Measurements from ENCODE around the gene ERVMER34-1.

ERVMER34-1 gene, protein sequence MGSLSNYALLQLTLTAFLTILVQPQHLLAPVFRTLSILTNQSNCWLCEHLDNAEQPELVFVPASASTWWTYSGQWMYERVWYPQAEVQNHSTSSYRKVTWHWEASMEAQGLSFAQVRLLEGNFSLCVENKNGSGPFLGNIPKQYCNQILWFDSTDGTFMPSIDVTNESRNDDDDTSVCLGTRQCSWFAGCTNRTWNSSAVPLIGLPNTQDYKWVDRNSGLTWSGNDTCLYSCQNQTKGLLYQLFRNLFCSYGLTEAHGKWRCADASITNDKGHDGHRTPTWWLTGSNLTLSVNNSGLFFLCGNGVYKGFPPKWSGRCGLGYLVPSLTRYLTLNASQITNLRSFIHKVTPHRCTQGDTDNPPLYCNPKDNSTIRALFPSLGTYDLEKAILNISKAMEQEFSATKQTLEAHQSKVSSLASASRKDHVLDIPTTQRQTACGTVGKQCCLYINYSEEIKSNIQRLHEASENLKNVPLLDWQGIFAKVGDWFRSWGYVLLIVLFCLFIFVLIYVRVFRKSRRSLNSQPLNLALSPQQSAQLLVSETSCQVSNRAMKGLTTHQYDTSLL

DNA sequence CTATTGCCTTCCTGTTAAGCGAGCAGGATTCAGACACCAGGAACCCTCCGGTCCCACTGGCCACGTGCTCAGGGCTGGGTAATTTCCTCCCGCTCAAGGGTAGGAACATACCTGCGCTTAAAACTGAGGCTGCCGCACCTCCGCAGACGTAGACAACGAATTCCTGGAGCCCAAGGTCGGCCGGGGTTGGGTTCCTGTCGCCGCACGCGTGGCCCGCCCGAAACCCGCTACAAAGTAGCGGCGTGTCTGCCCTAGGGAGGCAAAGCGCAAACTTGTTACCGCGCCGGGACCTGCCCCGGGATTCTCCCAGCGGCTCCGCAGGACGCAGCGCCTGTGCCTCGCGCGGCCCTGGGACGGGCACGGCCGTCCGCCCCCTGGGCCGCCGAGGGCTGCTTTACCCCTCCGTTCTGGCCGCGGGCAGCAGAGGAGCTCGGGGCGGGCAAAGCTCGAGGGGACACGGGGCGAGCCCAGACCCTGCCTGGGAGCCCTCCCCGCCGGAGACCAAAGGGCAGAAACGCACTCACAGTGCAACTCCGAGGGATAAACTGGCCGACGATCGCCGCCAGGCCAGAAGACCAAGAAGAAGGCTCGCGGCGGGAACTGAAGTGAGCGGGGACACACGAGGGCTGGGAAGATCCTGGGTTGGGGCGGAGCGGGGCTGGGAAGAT is at the start of gene ERVMER34-1:
TSS of gene ERVMER34-1 (minus strand) at position 607 of the 668 bp plus-strand sequence. CDS start 5,905 bp downstream, outside the sequence.
- peak in 1 of 2 donors; percentile 2 for DNase-seq

DNA sequence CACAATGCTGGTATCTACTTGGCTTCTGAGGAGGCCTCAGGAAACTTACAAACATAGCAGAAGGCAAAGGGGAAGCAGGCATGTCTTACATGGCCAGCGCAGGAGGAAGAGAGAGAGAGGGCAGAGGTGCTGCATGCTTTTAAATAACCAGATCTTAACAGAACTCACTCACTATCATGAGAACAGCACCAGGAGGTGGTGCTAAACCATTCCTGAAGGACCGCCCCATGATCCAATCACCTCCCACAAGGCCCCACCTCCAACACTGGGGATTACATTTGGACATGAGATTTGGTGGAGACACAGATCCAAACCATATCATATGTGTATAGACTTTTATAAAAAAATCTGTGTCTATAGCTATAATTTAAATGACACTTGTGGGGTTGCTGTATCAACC is 48.6 kb upstream of the ERVMER34-1 start:
- DNase-seq = no peak

DNA sequence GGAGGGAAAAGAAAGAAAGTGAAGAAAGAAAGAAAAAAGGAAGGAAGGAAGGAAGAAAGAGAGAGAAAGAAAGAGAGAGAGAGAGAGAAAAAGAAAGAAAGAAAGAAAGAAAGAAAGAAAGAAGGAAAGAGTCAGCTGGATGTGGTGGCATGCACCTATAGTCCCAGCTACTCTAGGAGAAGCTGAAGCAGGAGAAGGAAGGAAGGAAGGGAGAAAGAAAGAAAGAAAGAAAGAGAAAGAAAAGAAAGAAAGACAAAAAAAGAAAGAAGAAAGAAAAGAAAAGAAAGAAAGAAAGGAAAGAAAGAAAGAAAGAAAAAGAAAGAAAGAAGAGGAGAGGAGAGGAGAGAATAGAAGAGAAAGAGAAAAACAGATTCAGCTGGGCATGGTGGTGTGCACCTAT is 44.3 kb upstream of the ERVMER34-1 start:
- DNase-seq = no peak

DNA sequence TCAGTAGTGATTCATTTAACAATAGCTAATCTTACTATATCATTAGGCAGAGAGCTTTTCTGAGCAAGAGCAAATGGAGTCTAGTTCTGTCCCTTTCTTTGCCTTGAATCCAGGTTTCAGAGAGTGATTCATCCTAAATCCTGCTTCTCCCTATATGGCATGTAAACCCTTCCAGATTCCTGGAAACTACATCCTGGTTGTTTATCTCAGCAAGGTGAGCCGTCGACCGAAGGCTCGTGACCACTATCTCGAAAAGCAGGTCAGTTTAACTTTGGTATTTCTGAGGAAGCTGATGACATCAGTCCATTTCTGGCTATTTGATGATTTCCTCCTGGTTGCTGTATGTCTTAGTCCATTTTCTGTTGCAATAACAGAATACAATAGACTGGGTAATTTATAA is 40.7 kb upstream of the ERVMER34-1 start:
- DNase-seq = no peak

DNA sequence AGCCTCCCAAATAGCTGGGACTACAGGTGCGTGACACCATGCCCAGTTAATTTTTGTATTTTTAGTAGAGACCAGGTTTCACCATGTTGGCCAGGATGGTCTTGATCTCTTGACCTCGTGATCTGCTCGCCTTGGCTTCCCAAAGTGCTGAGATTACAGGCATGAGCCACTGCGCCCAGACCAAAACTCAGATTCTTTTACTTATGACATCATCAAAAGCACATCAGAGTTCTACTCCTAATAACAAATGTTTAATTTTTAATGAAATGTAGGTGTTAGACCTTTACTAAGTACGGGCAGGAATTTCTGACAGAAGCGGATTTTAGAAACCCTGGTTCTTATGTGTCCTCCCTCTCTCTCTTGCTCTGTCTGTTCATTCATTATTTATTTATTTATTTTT is 38.5 kb upstream of the ERVMER34-1 start:
- DNase-seq = no peak

DNA sequence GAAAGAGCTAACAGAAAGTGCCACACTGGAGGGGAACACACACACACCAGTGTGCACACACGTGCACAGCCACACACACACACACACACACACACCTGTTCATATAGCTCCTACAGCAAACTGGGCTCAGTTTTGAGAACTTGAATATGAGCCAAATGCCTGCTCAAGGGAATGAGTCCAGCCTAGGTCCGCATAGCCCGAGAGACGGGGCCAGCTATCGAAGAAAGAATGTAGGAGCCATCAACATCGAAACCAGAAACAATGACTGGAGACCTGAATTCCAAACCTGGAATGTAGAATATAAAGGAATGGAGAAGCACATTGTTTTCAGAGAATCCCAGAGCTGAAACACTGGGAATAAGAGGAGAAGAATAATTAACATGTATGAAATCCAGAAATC is 37.6 kb upstream of the ERVMER34-1 start:
- no peak for DNase-seq

DNA sequence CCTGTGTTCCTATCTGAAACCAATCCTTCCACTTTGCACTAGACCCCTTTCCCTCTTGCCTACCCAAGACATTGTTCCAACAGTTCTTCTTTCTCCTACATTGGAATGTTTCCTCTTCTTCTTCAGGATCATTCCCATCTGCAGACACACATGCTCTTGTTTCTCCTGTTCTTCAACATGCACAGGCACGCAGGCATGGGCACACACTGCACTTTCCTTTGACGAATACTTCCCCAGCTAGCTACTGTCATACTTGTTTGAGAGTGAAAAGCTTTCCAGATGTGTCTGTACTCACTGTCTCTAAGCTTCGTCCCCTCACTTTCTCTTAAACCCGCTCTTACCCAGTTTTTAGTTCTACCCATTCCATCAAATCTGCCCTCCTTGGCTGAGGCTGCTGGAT is 31.8 kb upstream of the ERVMER34-1 start:
- no peak for DNase-seq

DNA sequence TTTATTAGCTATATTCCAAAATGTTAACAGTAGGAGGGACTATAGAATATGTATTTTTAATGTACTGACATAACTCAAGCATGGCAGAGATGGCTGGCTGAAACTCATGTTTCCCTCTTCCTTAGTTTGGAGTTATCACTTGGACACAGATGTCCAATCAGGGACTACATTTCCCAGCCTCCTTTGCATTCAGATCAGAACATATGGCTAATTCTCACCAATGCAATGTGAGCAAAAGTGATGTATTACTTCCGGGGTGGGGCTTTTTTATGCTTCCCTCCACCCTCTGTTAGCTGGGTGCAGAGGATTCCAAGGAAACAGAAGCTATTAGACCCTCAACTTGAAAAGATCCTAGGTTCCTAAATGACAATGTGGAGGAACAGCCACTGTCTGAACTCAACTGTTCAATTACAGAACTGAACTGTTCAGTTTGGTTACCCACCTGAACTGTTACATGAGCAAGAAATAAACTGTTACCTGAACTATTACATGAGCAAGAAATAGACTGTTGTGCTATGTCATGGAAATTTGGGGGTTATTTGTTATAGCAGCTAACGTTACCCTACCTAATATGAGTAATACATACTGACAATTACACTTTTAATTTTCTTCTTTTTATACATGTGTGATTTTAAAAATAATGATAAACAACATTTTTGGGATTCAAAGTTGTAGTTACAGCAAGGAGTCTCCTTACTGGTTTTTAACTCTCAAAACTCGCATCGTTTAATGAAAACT is 29.6 kb upstream of the ERVMER34-1 start:
- DNase-seq = no peak

DNA sequence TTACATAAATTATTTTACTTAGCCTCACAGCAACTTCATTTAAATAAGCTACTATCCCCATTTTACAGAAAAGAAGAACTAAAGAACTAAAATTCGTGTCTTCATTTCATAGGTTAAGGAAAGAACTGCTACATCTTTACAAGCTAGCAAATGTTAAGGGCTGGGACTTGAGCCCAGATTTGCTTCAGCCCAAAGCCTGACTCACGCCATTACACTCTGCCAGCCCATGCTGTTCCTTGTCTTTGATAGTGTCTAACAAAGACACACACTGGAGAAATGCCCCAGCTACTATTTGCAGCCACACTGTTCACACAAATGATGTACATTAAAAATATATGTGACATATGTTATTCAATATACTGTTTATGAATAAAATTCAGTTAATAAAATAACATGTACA is 29.0 kb upstream of the ERVMER34-1 start:
- DNase-seq = no peak

DNA sequence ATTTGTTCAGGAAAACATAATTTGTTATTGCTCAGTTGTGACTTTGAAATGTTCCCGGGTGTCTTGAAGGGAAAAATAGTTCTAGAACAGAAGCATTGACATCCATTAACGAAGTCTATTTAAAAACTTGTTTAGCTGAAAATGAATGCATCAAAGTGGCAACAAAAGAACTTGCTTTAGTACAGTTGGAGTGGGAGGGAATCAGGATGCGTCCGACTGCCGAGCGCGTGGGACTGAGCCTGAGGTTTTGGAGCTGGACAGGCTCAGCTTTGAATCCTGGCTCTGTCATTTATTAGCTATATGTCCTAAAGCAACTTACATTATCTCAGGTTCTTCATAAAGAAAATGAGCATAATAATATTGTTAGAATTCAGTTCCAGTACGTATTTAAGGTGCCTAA is 9.0 kb upstream of the ERVMER34-1 start:
- no peak for DNase-seq

DNA sequence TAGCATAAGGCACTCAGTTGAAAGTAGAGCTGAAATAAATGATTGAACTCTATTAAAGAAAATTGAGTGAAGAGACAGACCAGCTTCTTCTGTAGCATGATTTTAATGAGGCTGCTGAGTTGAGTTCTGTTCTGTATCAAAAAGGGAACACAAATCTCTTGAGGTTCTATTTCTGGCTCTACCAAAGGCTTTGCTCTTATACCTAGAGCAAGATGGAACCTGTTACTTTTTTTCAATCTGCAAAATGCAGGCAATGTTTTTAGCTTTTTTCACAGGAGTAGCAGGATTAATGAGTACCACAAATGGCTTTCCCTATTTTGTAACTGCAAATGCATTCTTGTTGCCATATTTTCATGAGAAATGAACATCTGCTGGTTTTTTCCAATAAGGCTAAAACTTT is 4.2 kb upstream of the ERVMER34-1 start:
- no peak for DNase-seq

DNA sequence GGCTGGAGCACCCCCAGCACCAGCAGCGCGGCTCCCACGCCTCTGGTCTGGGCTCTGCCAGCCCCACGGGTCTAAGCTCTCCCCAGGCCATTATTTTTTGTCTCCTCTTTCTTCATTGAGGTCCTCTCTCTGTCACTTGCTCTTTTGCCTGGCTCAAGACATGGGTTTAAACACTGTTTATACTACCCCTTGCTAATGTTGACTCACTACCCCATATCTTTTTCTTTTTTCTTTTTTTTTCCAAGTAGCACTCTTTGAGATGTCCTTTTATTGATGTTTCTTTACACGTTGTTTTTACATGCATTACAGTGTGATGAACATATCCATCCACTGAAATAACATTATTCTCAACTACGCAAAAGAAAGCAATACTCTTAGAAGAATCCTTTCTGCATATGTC is 1.7 kb upstream of the ERVMER34-1 start:
- DNase-seq = no peak

DNA sequence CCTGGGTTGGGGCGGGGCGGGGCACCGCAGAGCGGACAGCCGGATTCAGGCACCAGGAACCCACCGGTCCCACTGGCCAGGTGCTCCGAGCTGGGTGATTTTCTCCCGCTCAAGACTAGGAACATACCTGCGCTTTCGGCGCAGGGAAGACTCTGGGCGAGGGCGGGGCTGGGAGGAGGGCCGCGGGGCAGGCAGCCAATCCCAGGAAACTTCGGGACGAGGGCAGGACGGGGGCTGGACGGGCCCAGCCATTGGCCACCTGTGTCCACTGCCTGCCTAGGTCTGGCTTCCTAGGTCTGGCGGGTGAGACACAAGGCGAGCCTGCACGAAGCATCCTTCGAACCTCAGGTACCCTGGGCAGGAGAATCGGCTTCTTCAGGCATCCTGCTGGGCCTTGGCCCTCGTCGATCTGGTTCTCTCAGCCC is 274 bp upstream of the ERVMER34-1 start:
- DNase-seq = peak in 1 of 2 donors; percentile 1

DNA sequence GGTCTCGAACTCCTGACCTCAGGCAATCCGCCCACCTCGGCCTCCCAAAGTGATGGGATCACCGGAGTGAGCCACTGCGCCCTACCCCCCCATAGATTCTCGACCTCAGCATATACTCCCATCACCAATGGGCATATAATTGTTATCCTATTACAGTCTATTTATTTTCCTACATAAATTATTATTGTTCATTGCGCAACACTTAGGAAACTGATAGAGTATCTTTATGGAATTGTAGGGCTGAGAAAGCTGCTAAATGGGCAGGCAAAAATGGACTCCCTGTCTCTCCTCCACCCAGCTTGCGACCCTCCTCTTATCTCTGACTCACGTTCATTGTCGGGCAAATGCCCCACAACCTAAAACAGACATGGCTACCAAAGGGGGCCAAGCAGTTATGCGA is 1.0 kb downstream of the ERVMER34-1 start:
- DNase-seq = no peak

DNA sequence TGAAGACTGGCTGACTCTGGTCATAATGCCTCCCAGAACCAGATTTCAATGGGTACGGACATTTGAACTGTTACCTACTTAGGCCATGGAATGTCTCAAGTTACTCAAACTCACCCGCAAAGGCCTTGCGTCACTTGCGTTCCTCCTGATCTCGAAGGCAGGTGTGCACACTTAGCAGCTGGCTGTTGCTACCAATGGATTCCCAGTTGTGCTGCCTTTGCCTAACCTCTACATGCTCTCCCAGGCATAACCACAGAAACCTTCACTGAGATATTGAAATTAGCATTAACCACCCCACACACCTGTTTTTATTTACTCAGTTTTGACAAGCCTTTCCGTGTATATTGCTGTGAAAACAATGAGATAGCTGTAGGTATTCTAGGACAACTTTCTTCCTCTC is 2.8 kb downstream of the ERVMER34-1 start:
- no peak for DNase-seq

DNA sequence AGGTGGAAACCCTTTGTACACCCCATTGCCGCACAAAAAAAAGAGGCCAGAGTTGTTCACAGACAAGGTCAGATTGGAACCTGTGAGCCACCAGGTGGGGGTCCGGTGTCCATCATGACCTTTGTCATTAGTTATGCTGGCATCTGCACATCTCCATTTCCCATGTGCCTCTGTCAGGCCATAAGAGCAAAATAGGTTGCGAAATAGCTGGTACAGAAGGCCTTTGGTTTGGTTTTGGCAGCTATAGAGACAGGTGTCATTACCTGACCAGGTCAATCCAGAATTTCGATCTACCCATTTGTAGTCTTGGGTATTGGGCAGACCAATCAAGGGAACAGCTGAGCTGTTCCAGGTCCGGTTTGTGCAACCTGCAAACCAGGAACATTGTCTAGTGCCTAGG is 6.6 kb downstream of the ERVMER34-1 start:
- no peak for DNase-seq

DNA sequence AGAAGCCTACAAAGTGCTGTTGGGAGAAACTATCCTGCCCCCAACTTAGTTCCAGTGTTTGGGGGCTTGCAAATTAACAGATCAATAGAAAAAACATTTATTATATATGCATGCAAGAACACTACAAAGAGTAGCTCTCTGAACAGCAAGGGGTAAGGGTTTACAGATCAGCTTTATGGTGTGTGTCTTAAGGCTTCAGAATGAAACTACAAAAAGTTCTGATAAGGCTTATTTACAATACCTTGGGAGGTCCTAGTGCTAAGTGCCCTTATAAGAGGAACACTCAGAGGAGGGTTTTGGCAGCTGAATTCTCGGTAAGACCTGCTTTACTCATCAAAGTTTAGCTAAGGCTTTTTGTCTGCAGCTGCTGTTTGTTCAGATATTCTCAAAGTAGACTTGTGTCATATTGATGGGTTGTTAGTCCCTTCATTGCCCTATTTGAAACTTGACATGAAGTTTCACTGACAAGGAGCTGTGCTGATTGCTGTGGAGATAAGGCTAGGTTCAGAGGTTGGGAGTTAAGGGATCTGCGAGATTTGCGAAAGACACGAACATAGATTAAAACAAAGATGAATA is 7.7 kb downstream of the ERVMER34-1 start:
- DNase-seq = no peak

DNA sequence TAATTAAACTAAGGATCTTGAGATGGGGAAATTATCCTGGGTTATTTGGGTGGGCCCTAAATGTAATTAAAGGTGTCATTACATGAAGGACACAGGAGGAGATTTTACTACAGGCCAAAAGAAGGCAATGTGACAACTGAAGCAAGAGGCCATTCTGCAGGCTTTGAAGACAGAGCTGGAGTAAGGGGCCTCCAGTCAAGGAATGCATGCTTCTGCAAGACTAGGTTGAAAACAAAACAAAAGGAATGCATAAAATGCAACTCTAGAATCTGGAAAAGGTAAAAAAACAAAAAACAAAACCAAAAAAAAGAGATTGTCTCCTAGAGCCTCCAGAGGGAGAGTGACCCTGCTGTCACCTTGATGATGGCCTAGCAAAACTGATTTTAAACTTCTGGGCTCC is 21.6 kb downstream of the ERVMER34-1 start:
- DNase-seq = no peak

DNA sequence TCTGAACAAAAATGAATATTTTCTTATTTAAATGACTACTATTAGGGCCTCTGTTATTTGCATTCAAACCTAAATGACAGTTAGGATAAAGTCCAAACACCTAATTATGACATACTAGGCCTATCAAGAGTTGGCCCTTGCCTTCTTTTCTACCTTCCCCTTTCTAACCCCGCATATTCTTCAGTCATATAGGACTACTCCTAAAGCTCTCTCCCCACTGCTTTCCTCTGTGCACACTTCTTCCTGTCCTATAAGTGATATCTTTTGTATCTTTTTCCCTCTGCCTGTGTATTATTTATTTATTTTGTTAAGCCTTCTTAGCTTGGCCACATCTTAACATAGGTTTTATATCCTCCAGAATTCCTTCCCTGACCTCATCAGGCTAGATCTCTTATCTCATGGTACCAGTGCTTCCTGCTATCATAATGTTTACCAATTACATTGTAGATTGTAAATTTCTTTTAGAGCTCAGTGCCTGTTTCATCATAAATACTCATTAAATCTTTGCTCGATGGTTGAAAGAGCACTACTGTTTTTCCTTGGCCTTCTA is 22.5 kb downstream of the ERVMER34-1 start:
- no peak for DNase-seq

DNA sequence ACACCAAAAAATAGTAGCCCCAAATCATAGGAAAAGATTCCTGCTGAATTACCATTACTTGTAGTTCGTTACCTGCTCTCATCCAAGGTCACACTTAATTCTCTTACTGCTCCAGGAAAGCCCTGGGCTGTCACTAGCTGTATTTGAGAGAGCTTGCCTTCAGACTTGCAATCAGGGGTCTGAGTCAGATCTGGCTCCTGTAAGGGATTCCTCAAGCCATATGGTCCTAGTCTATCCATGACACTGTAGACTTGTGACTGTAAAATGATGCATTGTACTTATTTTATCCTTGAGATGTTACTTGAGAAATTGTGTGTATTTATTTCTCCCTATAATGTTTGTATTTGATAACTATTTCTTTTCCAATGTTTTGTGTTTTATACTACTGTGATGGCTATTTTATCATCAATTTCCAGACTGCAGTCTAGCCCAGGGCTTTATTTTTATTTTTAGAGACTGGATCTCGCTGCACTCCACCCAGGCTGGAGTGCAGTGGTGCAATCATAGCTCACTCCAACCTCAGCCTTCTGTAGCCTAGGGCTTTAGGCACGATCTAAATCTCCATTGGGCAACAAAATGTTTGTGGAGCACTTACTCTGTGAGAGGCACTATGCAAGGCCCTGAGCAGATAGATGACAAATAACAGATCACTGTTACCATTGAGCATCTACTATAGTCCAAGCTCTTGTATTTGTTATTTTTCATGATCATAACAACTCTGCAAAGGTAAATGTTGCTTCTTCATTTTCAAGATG is 24.2 kb downstream of the ERVMER34-1 start:
- DNase-seq = no peak

DNA sequence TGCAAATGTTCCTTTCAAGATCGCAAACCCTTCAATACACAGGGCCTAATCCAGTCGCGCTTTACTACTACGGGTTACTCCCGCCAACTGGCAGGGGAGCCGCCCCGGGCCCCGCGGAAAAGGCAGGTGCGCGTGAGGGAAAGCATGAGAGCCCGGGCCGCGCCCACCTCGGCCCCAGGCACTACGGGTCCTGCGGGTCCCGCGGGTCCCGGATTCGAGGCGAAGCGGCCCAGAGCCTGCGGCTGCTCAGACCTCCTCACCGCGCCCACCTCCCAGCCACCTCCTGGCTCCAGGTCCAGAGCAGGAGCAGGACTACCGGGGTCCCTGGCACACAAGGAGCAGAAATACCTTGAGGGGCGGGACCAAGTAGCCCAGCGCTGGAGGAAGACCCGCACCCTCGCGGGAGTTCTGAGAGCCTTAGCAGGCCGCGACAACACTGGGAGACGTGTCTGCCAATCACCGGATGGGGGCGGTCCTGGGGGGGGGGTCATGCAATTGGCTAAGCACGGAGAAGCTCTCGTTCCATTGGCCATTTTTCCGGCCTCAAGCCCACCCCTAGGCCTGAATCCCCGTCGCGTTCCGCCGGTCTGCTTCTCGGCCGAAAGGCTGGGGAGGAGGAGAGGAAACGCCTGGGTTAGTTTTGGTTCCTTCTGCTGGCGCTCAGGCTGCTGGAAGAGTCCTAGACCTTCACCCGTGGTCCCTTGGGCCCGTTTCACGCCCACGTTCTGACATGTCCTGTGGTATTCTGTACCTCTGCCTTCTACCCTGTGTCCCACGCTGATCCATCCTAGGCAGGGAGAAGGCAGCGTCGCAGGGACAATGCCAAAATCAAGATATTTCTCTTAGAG is 29.0 kb downstream of the ERVMER34-1 start:
- peak; percentile 79 to 82 for DNase-seq

Data from stimulated activated CD4-positive, alpha-beta T cell treated with anti-CD3 and anti-CD28 coated beads, Interleukin-2, amount 100 ng/mL, for 48 hours (primary cell).